Calu3 (cell line): ENCODE measurements around the gene BRINP3. TPM values are rescaled to one million over a fixed set of nuclear protein-coding genes. Genes with fewer than 3 reads are reported as not detected.

ENCODE experiments used
- BruUV-seq: library from RNA; stranded (reverse); fragments of 400-500 nt; replicated peaks from 2 replicates; lab custom pipeline; 2021; lab: Mats Ljungman, UMichigan
- CTCF ChIA-PET: fragments of 300-600 bp; sonication (Branson Sonifier 250); formaldehyde crosslinking; loops from one replicate; lab custom pipeline; 2022; ENCODE audit warnings: antibody characterized with exemption; lab: Charles Lee
- DNase-seq: peaks from one replicate; pipeline ENCODE4 v3.0.0; 2022
- H3K27ac Mint-ChIP-seq: one replicate; pipeline ENCODE4 v1.8.0; 2022; ENCODE audit warnings: mixed read lengths; ENCODE audit not compliant: unreplicated experiment
- H3K27me3 Mint-ChIP-seq: one replicate; pipeline ENCODE4 v1.8.0; 2022; ENCODE audit warnings: mixed read lengths; ENCODE audit not compliant: unreplicated experiment
- H3K36me3 Mint-ChIP-seq: one replicate; pipeline ENCODE4 v1.8.0; 2022; ENCODE audit warnings: mild to moderate bottlenecking, moderate library complexity, mixed read lengths; ENCODE audit not compliant: insufficient read depth, unreplicated experiment
- H3K4me1 Mint-ChIP-seq: one replicate; pipeline ENCODE4 v1.8.0; 2022; ENCODE audit warnings: mild to moderate bottlenecking, low read depth, mixed read lengths; ENCODE audit not compliant: unreplicated experiment
- H3K4me3 Mint-ChIP-seq: one replicate; pipeline ENCODE4 v1.8.0; 2022; ENCODE audit warnings: mild to moderate bottlenecking, low read depth, moderate library complexity, mixed read lengths; ENCODE audit not compliant: unreplicated experiment
- H3K9me3 Mint-ChIP-seq: one replicate; pipeline ENCODE4 v1.8.0; 2022; ENCODE audit warnings: low read depth, mixed read lengths; ENCODE audit not compliant: unreplicated experiment
- CTCF ChIP-seq: fragments of 200-600 bp; IDR thresholded peaks from one replicate; pipeline ENCODE4 v1.8.0; 2022; ENCODE audit warnings: antibody characterized with exemption; ENCODE audit not compliant: unreplicated experiment
- intact Hi-C: fragments of 100-400 bp; cut with micrococcal nuclease; formaldehyde crosslinking; loops from one replicate; pipeline ENCODE4 v1.10.0; 2022; ENCODE audit not compliant: unreplicated experiment
- total RNA-seq: library from RNA; stranded (reverse); gene quantifications from 2 replicates; pipeline ENCODE4 v1.2.3, GENCODE V29; 2022

BRINP3 gene
- total RNA-seq, 1 experiment from 2014 or later = not detected

GRCh38 chr1:190327271-190327670, 150.4 kb downstream of the BRINP3 start:
- intact Hi-C loops = loop anchor here (10.0 kb wide), 1 partner anchor 462 kb away; no protein-coding TSS in a partner anchor
- Mint-ChIP-seq H3K36me3 (no peaks in the 10 kb centered on the region), H3K4me1 (no peaks in the 10 kb centered on the region), H3K27ac (no peak overlapping the region), H3K4me3 (no peak overlapping the region), H3K27me3 (no peaks in the 10 kb centered on the region), H3K9me3 (no peaks in the 10 kb centered on the region)
- CTCF ChIA-PET = interaction anchor here (0.7 kb wide), 1 partner anchor 504 kb away, joined by 5 read pairs; no protein-coding TSS in a partner anchor
- no peak for TF ChIP-seq CTCF
- DNase-seq = no peak
- BruUV-seq = no TSS peak

GRCh38 chr1:190323530-190323929, 154.1 kb downstream of the BRINP3 start:
- no peak for TF ChIP-seq CTCF
- CTCF ChIA-PET = no interaction called here
- DNase-seq = no peak
- no TSS peak for BruUV-seq
- H3K9me3 Mint-ChIP-seq = no peaks in the 10 kb centered on the region
- H3K27me3 Mint-ChIP-seq = no peaks in the 10 kb centered on the region
- no peaks in the 10 kb centered on the region for H3K4me1 Mint-ChIP-seq
- intact Hi-C loops = loop anchor here (10.0 kb wide), 1 partner anchor 459 kb away; no protein-coding TSS in a partner anchor
- no peak overlapping the region for H3K27ac Mint-ChIP-seq
- H3K36me3 Mint-ChIP-seq = no peaks in the 10 kb centered on the region
- H3K4me3 Mint-ChIP-seq = no peak overlapping the region

- H3K9me3 Mint-ChIP-seq = no peaks in the 10 kb centered on the region
- no peak for DNase-seq
- intact Hi-C loops = loop anchor here (10.0 kb wide), 1 partner anchor 457 kb away; no protein-coding TSS in a partner anchor
- no peak overlapping the region for H3K4me3 Mint-ChIP-seq
- H3K36me3 Mint-ChIP-seq = no peaks in the 10 kb centered on the region
- BruUV-seq = no TSS peak
- H3K4me1 Mint-ChIP-seq = no peaks in the 10 kb centered on the region
- no peak for TF ChIP-seq CTCF
- H3K27me3 Mint-ChIP-seq = no peaks in the 10 kb centered on the region
- no peak overlapping the region for H3K27ac Mint-ChIP-seq
- CTCF ChIA-PET = no interaction called here
Observed at GRCh38 chr1:190322274-190322673, 155.4 kb downstream of the BRINP3 start.

GRCh38 chr1:190320952-190321351, 156.7 kb downstream of the BRINP3 start:
- Mint-ChIP-seq H3K9me3 (no peaks in the 10 kb centered on the region), H3K36me3 (no peaks in the 10 kb centered on the region), H3K4me3 (no peak overlapping the region), H3K27ac (no peak overlapping the region), H3K4me1 (no peaks in the 10 kb centered on the region), H3K27me3 (no peaks in the 10 kb centered on the region)
- intact Hi-C loops = loop anchor here (1.0 to 10.0 kb wide), 4 partner anchors 456 to 1538 kb away; no protein-coding TSS in a partner anchor
- no TSS peak for BruUV-seq
- CTCF ChIA-PET = interaction anchor here (0.6 to 1.0 kb wide), 4 partner anchors 613 to 892 kb away, joined by 3 to 6 read pairs (median 4); no protein-coding TSS in a partner anchor
- peak; percentile 53 for DNase-seq
- peak; percentile 46 for TF ChIP-seq CTCF
